HG03135 (cell line): ENCODE measurements around the gene KCTD4.
"Not testable (repeated sequence)": the region's sequence is repeated elsewhere in the genome, so short reads cannot be mapped to it uniquely, and the experiment has no call there.

Source experiments
- ATAC-seq: cut with Tn5 transposase; IDR thresholded peaks from one replicate; pipeline ENCODE4 v1.9.1; 2021; ENCODE audit warnings: mild to moderate bottlenecking, moderate library complexity; ENCODE audit not compliant: unreplicated experiment

The KCTD4 gene

GRCh38 chr13:45200701-45201232, at the start of gene KCTD4:
Gene KCTD4 (minus strand): TSS chr13:45201045. CDS start chr13:45194567, 6,478 bp downstream.
- ATAC-seq, result no peak

GRCh38 chr13:45249662-45250061, 48.8 kb upstream of the KCTD4 start:
- ATAC-seq, result no peak

- ATAC-seq, result not testable (repeated sequence)
Observed at GRCh38 chr13:45244736-45245135, 43.9 kb upstream of the KCTD4 start.

GRCh38 chr13:45243077-45243476, 42.2 kb upstream of the KCTD4 start:
- ATAC-seq, result no peak

- ATAC-seq, result no peak
Observed at GRCh38 chr13:45242524-45242923, 41.7 kb upstream of the KCTD4 start.

- no peak for ATAC-seq
Observed at GRCh38 chr13:45242070-45242469, 41.2 kb upstream of the KCTD4 start.

- ATAC-seq, result no peak
Observed at GRCh38 chr13:45240143-45240542, 39.3 kb upstream of the KCTD4 start.

- ATAC-seq, result no peak
Observed at GRCh38 chr13:45238945-45239795, 38.3 kb upstream of the KCTD4 start.

- no peak for ATAC-seq
Observed at GRCh38 chr13:45232591-45232990, 31.7 kb upstream of the KCTD4 start.

GRCh38 chr13:45231722-45232121, 30.9 kb upstream of the KCTD4 start:
- no peak for ATAC-seq

- ATAC-seq, result no peak
Observed at GRCh38 chr13:45231305-45231704, 30.5 kb upstream of the KCTD4 start.

- ATAC-seq, result no peak
Observed at GRCh38 chr13:45229172-45229571, 28.3 kb upstream of the KCTD4 start.

GRCh38 chr13:45228002-45228401, 27.2 kb upstream of the KCTD4 start:
- no peak for ATAC-seq

GRCh38 chr13:45226024-45226423, 25.2 kb upstream of the KCTD4 start:
- no peak for ATAC-seq

GRCh38 chr13:45225370-45225769, 24.5 kb upstream of the KCTD4 start:
- ATAC-seq, result no peak

- ATAC-seq, result no peak
Observed at GRCh38 chr13:45224176-45224575, 23.3 kb upstream of the KCTD4 start.

GRCh38 chr13:45222919-45223318, 22.1 kb upstream of the KCTD4 start:
- no peak for ATAC-seq

- ATAC-seq, result no peak
Observed at GRCh38 chr13:45222516-45222915, 21.7 kb upstream of the KCTD4 start.

- ATAC-seq, result no peak
Observed at GRCh38 chr13:45220403-45220802, 19.6 kb upstream of the KCTD4 start.

GRCh38 chr13:45219938-45220375, 19.1 kb upstream of the KCTD4 start:
- no peak for ATAC-seq

- ATAC-seq, result no peak
Observed at GRCh38 chr13:45219123-45219891, 18.5 kb upstream of the KCTD4 start.

GRCh38 chr13:45218689-45219088, 17.8 kb upstream of the KCTD4 start:
- ATAC-seq, result no peak
